Right atrium auricular region (tissue), 2 donors: Measurements from ENCODE around the gene PICK1. TPM values are rescaled to one million over a fixed set of nuclear protein-coding genes. Genes with fewer than 3 reads are reported as not detected.
"Not testable (repeated sequence)": the region's sequence is repeated elsewhere in the genome, so short reads cannot be mapped to it uniquely, and the experiment has no call there.

Experiments used
- DNase-seq: peaks from one replicate; pipeline ENCODE4 v3.0.0-alpha.2; 2019; ENCODE audit warnings: low spot score
- H3K27ac ChIP-seq, 2 donors: fragments of 200-600 bp; sonication (generic); 1 replicate in 1 of 2; 2 replicates in 1 of 2; pipeline ENCODE4 v1.5.1; 2016 to 2019
- H3K27me3 ChIP-seq, 2 donors: fragments of 200-600 bp; sonication (generic); one replicate each; pipeline versions ENCODE4 v1.5.1 to v1.6.0; 2017 to 2019
- H3K36me3 ChIP-seq: fragments of 200-600 bp; sonication (generic); one replicate; pipeline ENCODE4 v1.5.1; 2016
- H3K4me1 ChIP-seq, 2 donors: fragments of 200-600 bp; sonication (generic); one replicate each; pipeline versions ENCODE4 v1.5.1 to v1.6.0; 2017 to 2019
- H3K4me3 ChIP-seq, 2 donors: fragments of 200-600 bp; sonication (generic); 1 replicate in 1 of 2; 2 replicates in 1 of 2; pipeline ENCODE4 v1.5.1; 2017 to 2019; ENCODE audit warnings: mild to moderate bottlenecking in 1 of 2, moderate library complexity in 1 of 2
- H3K9me3 ChIP-seq, 2 donors: fragments of 200-600 bp; sonication (generic); one replicate each; pipeline ENCODE4 v1.5.1; 2019
- CTCF ChIP-seq, 2 donors: fragments of 200-600 bp; sonication (generic); IDR thresholded peaks; one replicate each; pipeline ENCODE4 v1.5.1; 2019; ENCODE audit warnings: antibody characterized with exemption in 2 of 2
- total RNA-seq, 2 donors: library from RNA; depleted of rRNA; stranded (reverse); fragments of >200 nt; gene quantifications; one replicate each; pipeline ENCODE4 v1.1.0, GENCODE V29; 2016

The PICK1 gene
- total RNA-seq, 2 donors from 2014 or later, result 33.1 to 36.0 TPM

- TF ChIP-seq CTCF (IDR thresholded peaks at IDR 0.05), result no peak
- Histone ChIP-seq H3K36me3 (peaks cover 28% of the 10 kb centered on the region), H3K9me3 (no peaks in the 10 kb centered on the region), H3K27me3 (no peaks in the 10 kb centered on the region), H3K4me3 (no peak overlapping the region), H3K4me1 (peaks cover 0 to 7% of the 10 kb centered on the region in 2 donors), H3K27ac (no peak overlapping the region)
- no peak for DNase-seq
Observed at GRCh38 chr22:38075961-38076360, 18.8 kb downstream of the PICK1 start.

GRCh38 chr22:38077096-38077495 is 19.9 kb downstream of the PICK1 start:
- no peak for DNase-seq
- H3K36me3 ChIP-seq, result peaks cover 28% of the 10 kb centered on the region
- no peak overlapping the region for H3K4me3 ChIP-seq
- H3K27ac ChIP-seq, result no peak overlapping the region
- H3K4me1 ChIP-seq, result peaks cover 0 to 16% of the 10 kb centered on the region in 2 donors
- no peaks in the 10 kb centered on the region for H3K27me3 ChIP-seq
- no peak for TF ChIP-seq CTCF (IDR thresholded peaks at IDR 0.05)
- no peaks in the 10 kb centered on the region for H3K9me3 ChIP-seq

DNA sequence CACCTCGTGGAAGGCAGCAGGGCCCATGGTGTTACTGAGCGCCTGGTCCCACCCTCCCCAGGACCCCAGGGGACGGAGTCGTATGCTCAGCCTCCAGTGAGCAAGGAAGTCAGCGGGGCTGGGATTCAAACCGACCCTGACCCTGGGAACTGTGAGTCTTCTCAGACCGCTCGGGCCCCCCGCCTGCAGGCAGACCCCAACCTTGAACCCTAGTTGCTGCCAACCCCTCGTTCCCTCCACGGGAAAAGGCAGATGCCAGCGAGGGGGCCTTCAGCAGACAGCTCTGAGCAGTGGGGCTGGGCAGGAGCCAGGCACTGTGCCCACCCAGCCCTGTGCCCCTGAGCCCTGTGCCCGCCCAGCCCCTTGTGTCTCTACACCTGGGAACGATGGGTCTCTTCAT is 20.4 kb downstream of the PICK1 start:
- Histone ChIP-seq H3K36me3 (peaks cover 26% of the 10 kb centered on the region), H3K4me3 (no peak overlapping the region), H3K27me3 (no peaks in the 10 kb centered on the region), H3K4me1 (peaks cover 0 to 21% of the 10 kb centered on the region in 2 donors), H3K27ac (no peak overlapping the region), H3K9me3 (no peaks in the 10 kb centered on the region)
- DNase-seq, result no peak
- TF ChIP-seq CTCF (IDR thresholded peaks at IDR 0.05), result no peak

GRCh38 chr22:38078046-38078840 is 21.0 kb downstream of the PICK1 start:
- H3K27me3 ChIP-seq, result no peaks in the 10 kb centered on the region
- H3K4me3 ChIP-seq, result no peak overlapping the region
- H3K27ac ChIP-seq, result no peak overlapping the region
- DNase-seq, result no peak
- H3K36me3 ChIP-seq, result peaks cover 19% of the 10 kb centered on the region
- no peak for TF ChIP-seq CTCF (IDR thresholded peaks at IDR 0.05)
- peaks cover 0 to 21% of the 10 kb centered on the region in 2 donors for H3K4me1 ChIP-seq
- no peaks in the 10 kb centered on the region for H3K9me3 ChIP-seq

GRCh38 chr22:38079208-38079607 is 22.0 kb downstream of the PICK1 start:
- H3K9me3 ChIP-seq, DNase-seq, H3K27ac ChIP-seq, H3K27me3 ChIP-seq, H3K4me3 ChIP-seq: not testable (repeated sequence)
- Histone ChIP-seq H3K4me1 (peaks cover 0 to 21% of the 10 kb centered on the region in 2 donors), H3K36me3 (peaks cover 12% of the 10 kb centered on the region)

DNA sequence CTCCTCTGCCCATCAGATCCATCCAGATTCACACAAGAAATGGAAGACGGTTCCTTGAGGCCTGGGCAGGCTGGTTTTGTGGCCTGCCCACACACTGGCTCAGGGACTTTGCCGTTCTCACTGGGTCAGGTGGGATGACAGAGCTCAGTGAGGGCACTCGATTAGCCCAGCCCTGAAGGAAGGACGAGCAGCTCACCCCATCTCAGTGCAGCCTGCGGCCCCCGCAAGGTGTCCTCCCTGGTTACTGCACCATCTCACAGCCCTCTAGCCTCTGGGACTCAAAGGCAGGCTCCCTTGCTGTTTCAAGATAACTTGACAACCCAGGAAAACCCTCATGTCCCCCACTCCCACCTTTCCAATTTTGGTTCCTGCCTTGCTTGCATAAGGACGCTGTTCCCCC is 22.6 kb downstream of the PICK1 start:
- no peak overlapping the region for H3K27ac ChIP-seq
- no peak for DNase-seq
- no peaks in the 10 kb centered on the region for H3K9me3 ChIP-seq
- H3K4me1 ChIP-seq, result peaks cover 0 to 21% of the 10 kb centered on the region in 2 donors
- no peaks in the 10 kb centered on the region for H3K27me3 ChIP-seq
- TF ChIP-seq CTCF (IDR thresholded peaks at IDR 0.05), result no peak
- no peak overlapping the region for H3K4me3 ChIP-seq
- peaks cover 6% of the 10 kb centered on the region for H3K36me3 ChIP-seq
